WI38 (cell line): ENCODE measurements around the gene ATE1.

Experiments
- H3K4me3 ChIP-seq: 2 replicates; pipeline ENCODE4 v1.5.1; 2011; ENCODE audit warnings: low read depth, mild to moderate bottlenecking, control low read depth, low read length
- TF ChIP-seq, protein P1 (sequence below): IDR thresholded peaks from 2 replicates; pipeline ENCODE4 v1.5.1; 2012; ENCODE audit warnings: low read depth, mild to moderate bottlenecking, control low read depth, low read length

The ATE1 gene

DNA sequence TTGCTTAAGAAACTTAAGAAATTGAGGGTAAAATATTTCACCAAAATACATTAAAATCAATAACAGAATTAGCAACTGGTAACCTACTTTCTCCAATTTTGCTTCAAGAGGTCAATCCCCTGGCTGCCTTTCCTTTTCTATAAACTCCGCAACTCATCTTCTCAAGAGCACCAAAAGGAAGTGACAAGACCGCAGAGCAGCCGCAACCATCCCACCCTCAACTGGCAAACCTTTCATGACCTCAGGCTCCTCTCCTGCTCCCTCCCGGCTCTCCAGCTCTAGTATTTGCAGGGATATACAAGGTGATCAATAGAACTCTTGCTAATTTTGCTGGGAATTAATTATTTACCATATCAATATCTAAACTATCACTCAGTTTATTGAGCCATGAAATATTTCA, 88.9 kb downstream of the ATE1 start:
- H3K4me3 ChIP-seq, result no peak overlapping the region
- TF ChIP-seq, protein P1, sequence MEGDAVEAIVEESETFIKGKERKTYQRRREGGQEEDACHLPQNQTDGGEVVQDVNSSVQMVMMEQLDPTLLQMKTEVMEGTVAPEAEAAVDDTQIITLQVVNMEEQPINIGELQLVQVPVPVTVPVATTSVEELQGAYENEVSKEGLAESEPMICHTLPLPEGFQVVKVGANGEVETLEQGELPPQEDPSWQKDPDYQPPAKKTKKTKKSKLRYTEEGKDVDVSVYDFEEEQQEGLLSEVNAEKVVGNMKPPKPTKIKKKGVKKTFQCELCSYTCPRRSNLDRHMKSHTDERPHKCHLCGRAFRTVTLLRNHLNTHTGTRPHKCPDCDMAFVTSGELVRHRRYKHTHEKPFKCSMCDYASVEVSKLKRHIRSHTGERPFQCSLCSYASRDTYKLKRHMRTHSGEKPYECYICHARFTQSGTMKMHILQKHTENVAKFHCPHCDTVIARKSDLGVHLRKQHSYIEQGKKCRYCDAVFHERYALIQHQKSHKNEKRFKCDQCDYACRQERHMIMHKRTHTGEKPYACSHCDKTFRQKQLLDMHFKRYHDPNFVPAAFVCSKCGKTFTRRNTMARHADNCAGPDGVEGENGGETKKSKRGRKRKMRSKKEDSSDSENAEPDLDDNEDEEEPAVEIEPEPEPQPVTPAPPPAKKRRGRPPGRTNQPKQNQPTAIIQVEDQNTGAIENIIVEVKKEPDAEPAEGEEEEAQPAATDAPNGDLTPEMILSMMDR, result no peak

DNA sequence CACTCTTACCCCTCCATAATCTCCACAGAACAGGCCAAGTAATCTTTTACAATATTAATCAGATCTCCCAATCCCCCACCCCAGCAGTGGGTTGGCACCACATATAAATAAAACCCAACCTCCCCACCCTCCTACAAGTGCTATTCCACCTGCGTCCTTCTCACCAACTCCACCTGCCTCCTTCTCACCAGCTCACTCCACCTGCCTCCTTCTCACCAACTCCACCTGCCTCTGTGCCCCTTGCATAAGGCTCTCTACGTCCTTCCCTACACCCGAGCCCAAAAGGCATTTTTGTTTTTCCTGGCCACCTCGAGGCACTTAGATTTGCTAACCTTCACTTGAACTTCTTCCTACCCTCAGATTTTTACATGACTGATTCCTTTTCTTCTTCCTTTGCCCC, 89.7 kb downstream of the ATE1 start:
- H3K4me3 ChIP-seq, result no peak overlapping the region
- TF ChIP-seq, protein P1, result no peak

DNA sequence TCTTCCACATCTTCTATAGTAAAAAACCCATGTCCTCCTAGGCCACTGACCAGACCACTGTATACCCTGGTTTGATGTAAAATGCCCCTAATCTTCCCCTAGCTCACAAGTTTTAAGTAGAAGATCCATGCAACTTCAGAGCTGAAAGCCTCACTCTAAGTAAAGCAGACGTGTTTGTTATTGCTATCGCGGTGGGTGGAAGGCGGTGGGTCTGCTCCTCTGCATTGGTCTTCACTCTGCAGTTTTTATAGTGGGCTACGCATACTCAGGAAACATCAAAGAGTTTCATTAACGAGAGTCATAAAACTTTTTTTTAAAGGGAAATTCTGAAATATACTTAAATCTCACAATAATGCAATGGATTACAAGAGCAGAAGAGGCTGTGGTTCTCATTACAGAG, 91.7 kb downstream of the ATE1 start:
- no peak overlapping the region for H3K4me3 ChIP-seq
- TF ChIP-seq, protein P1, result no peak

DNA sequence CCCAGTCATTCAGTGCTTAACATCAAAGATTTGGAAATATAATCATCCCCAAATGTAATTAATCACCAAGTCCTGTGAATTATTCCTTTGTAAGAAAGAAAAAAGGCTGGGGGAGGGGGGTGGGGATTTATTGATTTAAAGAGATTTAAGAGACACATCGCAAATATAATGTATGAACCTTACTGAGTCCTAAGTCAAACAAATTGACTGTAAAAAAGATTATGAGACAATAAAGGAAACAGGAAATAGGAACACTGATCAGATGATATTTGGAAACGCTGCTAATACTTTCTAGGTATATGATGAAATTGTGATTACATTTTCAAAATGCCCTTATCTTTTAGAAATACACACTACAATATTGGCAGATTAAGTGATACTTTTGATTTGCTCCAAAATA, 92.5 kb downstream of the ATE1 start:
- no peak overlapping the region for H3K4me3 ChIP-seq
- TF ChIP-seq, protein P1, result no peak

DNA sequence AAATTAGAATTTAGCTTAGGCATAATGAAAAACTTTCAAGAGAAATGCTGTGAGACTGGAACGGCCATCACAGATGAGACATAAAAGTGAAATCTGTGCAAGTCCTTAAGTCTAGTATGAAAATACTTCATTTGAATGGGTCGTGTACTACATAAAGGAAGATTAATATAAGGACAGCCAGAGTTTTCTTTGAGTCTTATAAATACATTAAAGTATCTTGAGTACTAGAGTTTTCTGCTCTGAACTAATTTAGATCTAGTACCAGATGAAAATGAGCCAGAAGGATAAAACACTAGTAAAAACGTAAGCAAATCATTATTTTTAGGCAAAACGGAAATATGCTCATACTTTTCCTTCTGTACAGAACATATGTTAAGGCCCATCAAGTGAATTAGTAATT, 93.1 kb downstream of the ATE1 start:
- TF ChIP-seq, protein P1, result no peak
- H3K4me3 ChIP-seq, result no peak overlapping the region

DNA sequence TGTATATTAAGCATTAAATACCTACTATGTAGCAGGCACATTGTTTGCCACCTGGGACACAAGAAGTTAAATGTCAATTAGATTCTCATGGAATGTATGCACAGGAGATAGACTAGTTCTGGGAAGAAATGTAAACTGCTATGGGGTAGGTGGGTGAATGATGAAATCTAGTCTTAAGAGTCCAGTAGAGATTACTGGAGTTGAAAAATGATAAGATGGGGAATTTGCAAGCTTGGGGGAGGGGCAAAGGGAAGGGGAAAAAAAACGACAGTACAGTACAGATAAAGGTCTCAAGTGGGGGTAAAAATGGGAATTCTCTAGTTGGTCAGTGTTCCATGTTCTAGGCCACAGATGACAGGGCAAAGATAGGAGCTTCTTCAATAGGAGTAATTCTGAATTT, 94.4 kb downstream of the ATE1 start:
- TF ChIP-seq, protein P1, result no peak
- H3K4me3 ChIP-seq, result no peak overlapping the region

DNA sequence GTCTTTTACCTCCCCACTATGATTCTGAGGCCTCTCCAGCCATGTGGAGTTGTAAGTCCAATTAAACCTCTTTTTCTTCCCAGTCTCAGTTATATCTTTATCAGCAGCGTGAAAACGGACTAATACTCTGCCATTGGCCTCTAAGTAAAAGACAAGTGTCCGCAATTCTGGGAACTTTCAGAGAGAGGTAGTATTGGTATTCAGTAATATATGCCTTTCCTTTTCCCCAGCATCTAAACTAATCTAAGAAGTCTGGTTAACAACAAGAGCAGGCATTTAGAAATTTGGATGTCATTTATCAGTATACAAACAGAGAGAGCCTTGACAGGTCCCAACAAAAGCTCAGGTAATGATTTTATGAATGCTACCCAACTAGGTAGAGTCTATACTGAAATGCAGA, 95.2 kb downstream of the ATE1 start:
- TF ChIP-seq, protein P1, result no peak
- no peak overlapping the region for H3K4me3 ChIP-seq
